Peyer's patch (tissue), 4 donors: ENCODE data around the gene SRC. TPM values are rescaled to one million over a fixed set of nuclear protein-coding genes. Genes with fewer than 3 reads are reported as not detected.

Source experiments
- DNase-seq, 3 donors: peaks; one replicate each; pipeline ENCODE4 v3.0.0-alpha.2; 2017 to 2019
- H3K27ac ChIP-seq, 4 donors: fragments of 200-600 bp; sonication (generic); one replicate each; pipeline ENCODE4 v1.5.1; 2016 to 2019
- H3K27me3 ChIP-seq, 2 donors: fragments of 200-600 bp; sonication (generic); one replicate each; pipeline ENCODE4 v1.5.1; 2019
- H3K36me3 ChIP-seq, 3 donors: fragments of 200-600 bp; sonication (generic); one replicate each; pipeline ENCODE4 v1.5.1; 2016 to 2019
- H3K4me1 ChIP-seq, 4 donors: fragments of 200-600 bp; sonication (generic); one replicate each; pipeline ENCODE4 v1.5.1; 2016 to 2019
- H3K4me3 ChIP-seq, 4 donors: fragments of 200-600 bp; sonication (generic); 1 replicate in 3 of 4; 2 replicates in 1 of 4; pipeline ENCODE4 v1.5.1; 2016 to 2019; ENCODE audit warnings: mild to moderate bottlenecking in 1 of 4
- H3K9me3 ChIP-seq, 4 donors: fragments of 200-600 bp; sonication (generic); one replicate each; pipeline ENCODE4 v1.5.1; 2016 to 2019; ENCODE audit warnings: mild to moderate bottlenecking in 1 of 4
- CTCF ChIP-seq, 6 experiments: fragments of 450-650 bp in 4 of 6; fragments of 200-600 bp in 2 of 6; sonication (generic) in 1 of 6; IDR thresholded peaks; one replicate each; pipeline ENCODE4 v1.5.1; 2017 to 2019; ENCODE audit warnings: antibody characterized with exemption in 6 of 6, mild to moderate bottlenecking in 3 of 6, moderate library complexity in 1 of 6
- POLR2A ChIP-seq, 2 donors: fragments of 450-650 bp; IDR thresholded peaks; one replicate each; pipeline ENCODE4 v1.5.1; 2017; ENCODE audit warnings: antibody characterized with exemption in 2 of 2, mild to moderate bottlenecking in 2 of 2, moderate library complexity in 2 of 2
- total RNA-seq, 4 donors: library from RNA; depleted of rRNA; stranded (reverse); fragments of >200 nt; gene quantifications; one replicate each; pipeline ENCODE4 v1.1.0, GENCODE V29; 2016

Gene SRC
- total RNA-seq, 4 donors from 2014 or later, result 85.8 to 187 (median 146) TPM

DNA sequence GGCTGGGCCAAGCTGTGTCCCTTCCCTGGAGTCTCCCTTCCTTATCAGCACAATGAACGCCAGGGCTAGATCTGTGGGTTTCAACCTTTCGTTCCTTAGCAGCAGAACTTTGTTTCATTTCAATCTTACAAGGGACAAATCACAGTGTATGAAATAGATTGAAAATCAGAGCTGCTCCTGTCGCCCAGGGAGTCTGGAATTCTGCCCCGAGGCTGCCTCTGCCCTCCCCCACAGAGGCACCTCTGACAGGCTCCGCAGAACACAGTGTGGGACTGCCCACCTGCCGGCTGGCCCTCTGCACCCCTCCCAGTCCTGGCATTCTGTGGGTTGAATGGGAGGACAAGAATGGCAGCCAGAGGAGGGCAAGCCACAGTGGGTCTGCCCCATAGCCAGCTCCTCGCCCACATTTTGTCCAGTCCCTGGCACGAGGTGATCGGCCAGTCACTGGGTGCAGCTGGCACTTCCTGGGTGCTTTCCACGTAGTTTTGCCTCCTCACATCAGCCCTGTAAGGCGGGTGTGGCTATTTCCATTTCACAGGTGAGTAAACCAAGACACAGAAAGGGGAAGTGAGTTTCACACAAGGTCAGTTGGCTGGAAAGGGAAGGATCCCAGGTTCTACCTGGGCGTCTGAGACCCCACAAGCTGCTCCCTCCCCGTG, 30.4 kb upstream of the SRC start:
- peak in 2 of 3 donors; percentile 50 to 67 for DNase-seq
- Histone ChIP-seq H3K36me3 (peaks cover 0 to 25% (median 0%) of the 10 kb centered on the region in 3 donors), H3K4me3 (peak overlapping the region in 1 of 4 donors; percentile 18), H3K27me3 (no peaks in the 10 kb centered on the region), H3K27ac (peak overlapping the region; percentile 68 to 85 (median 78)), H3K9me3 (no peaks in the 10 kb centered on the region), H3K4me1 (peaks cover 0 to 38% (median 14%) of the 10 kb centered on the region in 4 donors)
- TF ChIP-seq CTCF (IDR thresholded peaks at IDR 0.05) (no peak), POLR2A (IDR thresholded peaks at IDR 0.05) (no peak)

GRCh38 chr20:37316116-37316774, 29.7 kb upstream of the SRC start:
- Histone ChIP-seq H3K4me3 (peak overlapping the region in 1 of 4 donors; percentile 18), H3K27ac (peak overlapping the region; percentile 68 to 85 (median 78)), H3K36me3 (peaks cover 0 to 20% (median 0%) of the 10 kb centered on the region in 3 donors), H3K4me1 (peaks cover 0 to 38% (median 14%) of the 10 kb centered on the region in 4 donors), H3K9me3 (no peaks in the 10 kb centered on the region), H3K27me3 (no peaks in the 10 kb centered on the region)
- peak in 2 of 3 donors; percentile 74 to 80 for DNase-seq
- TF ChIP-seq CTCF (IDR thresholded peaks at IDR 0.05), result no peak
- TF ChIP-seq POLR2A (IDR thresholded peaks at IDR 0.05), result no peak

DNA sequence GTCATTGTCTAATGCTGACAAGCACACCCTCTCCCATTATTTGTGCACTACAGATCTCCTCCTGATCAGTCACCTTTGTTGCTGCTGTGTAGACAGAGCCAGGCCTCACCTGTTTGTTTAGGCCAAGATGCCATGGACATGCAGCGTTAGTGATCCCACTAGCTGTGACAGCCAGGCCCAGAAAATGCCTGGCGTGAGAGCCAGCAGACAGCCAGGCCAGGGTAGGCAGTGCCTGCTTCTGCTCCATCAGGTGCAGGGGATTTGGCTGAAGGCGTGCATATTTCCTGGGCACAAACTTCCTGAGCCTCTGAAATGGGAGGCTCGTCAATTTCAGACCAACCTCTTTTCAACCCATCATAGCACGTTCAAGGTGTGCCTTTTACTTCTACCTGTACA, 29.2 kb upstream of the SRC start:
- Histone ChIP-seq H3K27me3 (no peaks in the 10 kb centered on the region), H3K27ac (peak overlapping the region in 2 of 4 donors; percentile 68 to 78), H3K4me3 (no peak overlapping the region), H3K36me3 (peaks cover 0 to 20% (median 0%) of the 10 kb centered on the region in 3 donors), H3K9me3 (no peaks in the 10 kb centered on the region), H3K4me1 (peaks cover 0 to 38% (median 14%) of the 10 kb centered on the region in 4 donors)
- TF ChIP-seq CTCF (IDR thresholded peaks at IDR 0.05), result no peak
- TF ChIP-seq POLR2A (IDR thresholded peaks at IDR 0.05), result no peak
- peak in 1 of 3 donors; percentile 37 for DNase-seq

- Histone ChIP-seq H3K27ac (peak overlapping the region in 1 of 4 donors; percentile 78), H3K36me3 (peaks cover 0 to 20% (median 0%) of the 10 kb centered on the region in 3 donors)
Measured at GRCh38 chr20:37317316-37317715, 28.6 kb upstream of the SRC start.

More at GRCh38 chr20:37317316-37317715, 28.6 kb upstream of the SRC start:
- Histone ChIP-seq H3K4me1 (peaks cover 0 to 38% (median 14%) of the 10 kb centered on the region in 4 donors), H3K4me3 (no peak overlapping the region), H3K9me3 (no peaks in the 10 kb centered on the region), H3K27me3 (no peaks in the 10 kb centered on the region)
- DNase-seq, result peak in 1 of 3 donors; percentile 30
- TF ChIP-seq CTCF (IDR thresholded peaks at IDR 0.05), result no peak
- no peak for TF ChIP-seq POLR2A (IDR thresholded peaks at IDR 0.05)
